ENCODE data around the gene POLR3K.

Gene POLR3K

GRCh38 chr16:53346-54236 is at the start of gene POLR3K, which contains the start of gene SNRNP25:
POLR3K (minus strand) TSS chr16:53608; CDS start chr16:53586, 22 bp downstream.
SNRNP25 (plus strand) TSS chr16:53828; CDS start chr16:54017, 189 bp downstream.
- peak; percentile 98 for DNase-seq

GRCh38 chr16:102060-102855 is 48.9 kb upstream of the POLR3K start:
- DNase-seq: no peak

GRCh38 chr16:101586-101985 is 48.2 kb upstream of the POLR3K start:
- no peak for DNase-seq

GRCh38 chr16:100989-101388 is 47.6 kb upstream of the POLR3K start:
- DNase-seq: no peak

GRCh38 chr16:97822-98221 is 44.4 kb upstream of the POLR3K start:
- DNase-seq: no peak

GRCh38 chr16:96935-97381 is 43.5 kb upstream of the POLR3K start:
- peak; percentile 90 to 91 for DNase-seq

- DNase-seq: no peak
Observed at GRCh38 chr16:94918-95265, 41.5 kb upstream of the POLR3K start.

GRCh38 chr16:92431-93339 is 39.3 kb upstream of the POLR3K start:
- DNase-seq: no peak

GRCh38 chr16:91484-91883 is 38.1 kb upstream of the POLR3K start:
- DNase-seq: no peak

- no peak for DNase-seq
Observed at GRCh38 chr16:89391-90302, 36.2 kb upstream of the POLR3K start.

GRCh38 chr16:88613-89012 is 35.2 kb upstream of the POLR3K start:
- DNase-seq: no peak

GRCh38 chr16:86483-86952 is 33.1 kb upstream of the POLR3K start:
- DNase-seq: no peak

- DNase-seq: no peak
Observed at GRCh38 chr16:85865-86264, 32.5 kb upstream of the POLR3K start.

- no peak for DNase-seq
Observed at GRCh38 chr16:85407-85782, 32.0 kb upstream of the POLR3K start.

- DNase-seq: peak; percentile 11 to 45
Observed at GRCh38 chr16:84718-85406, 31.5 kb upstream of the POLR3K start.

GRCh38 chr16:83781-84615 is 30.6 kb upstream of the POLR3K start:
- no peak for DNase-seq

- no peak for DNase-seq
Observed at GRCh38 chr16:83060-83603, 29.7 kb upstream of the POLR3K start.

GRCh38 chr16:79151-80054 is 26.0 kb upstream of the POLR3K start:
- DNase-seq: no peak
